SK-N-DZ (cell line): ENCODE data around the gene NGLY1.

Source experiments
- DNase-seq: peaks from one replicate; pipeline ENCODE4 v3.0.0-alpha.2; 2015; ENCODE audit warnings: low spot score

Gene NGLY1

GRCh38 chr3:25713341-25713985 lies 69.8 kb downstream of the NGLY1 start:
- DNase-seq = no peak

- no peak for DNase-seq
Measured at GRCh38 chr3:25711090-25711489, 72.2 kb downstream of the NGLY1 start.

- DNase-seq = no peak
Measured at GRCh38 chr3:25708036-25708435, 75.2 kb downstream of the NGLY1 start.

- DNase-seq = no peak
Measured at GRCh38 chr3:25707268-25707926, 75.8 kb downstream of the NGLY1 start.

GRCh38 chr3:25706213-25706612 lies 77.0 kb downstream of the NGLY1 start:
- no peak for DNase-seq

- DNase-seq = no peak
Measured at GRCh38 chr3:25697553-25697952, 85.7 kb downstream of the NGLY1 start.

GRCh38 chr3:25695731-25696420 lies 87.4 kb downstream of the NGLY1 start:
- no peak for DNase-seq

- DNase-seq = no peak
Measured at GRCh38 chr3:25693238-25693637, 90.0 kb downstream of the NGLY1 start.

GRCh38 chr3:25692341-25692740 lies 90.9 kb downstream of the NGLY1 start:
- DNase-seq = no peak

- DNase-seq = no peak
Measured at GRCh38 chr3:25690768-25691533, 92.3 kb downstream of the NGLY1 start.

GRCh38 chr3:25689226-25689625 lies 94.0 kb downstream of the NGLY1 start:
- DNase-seq = no peak

- DNase-seq = no peak
Measured at GRCh38 chr3:25687742-25688141, 95.5 kb downstream of the NGLY1 start.

GRCh38 chr3:25686766-25687165 lies 96.5 kb downstream of the NGLY1 start:
- no peak for DNase-seq

- DNase-seq = no peak
Measured at GRCh38 chr3:25683882-25684281, 99.4 kb downstream of the NGLY1 start.

GRCh38 chr3:25683410-25683809 lies 99.8 kb downstream of the NGLY1 start:
- DNase-seq = no peak

- no peak for DNase-seq
Measured at GRCh38 chr3:25679642-25680302, 103.5 kb downstream of the NGLY1 start.

GRCh38 chr3:25679166-25679565 lies 104.1 kb downstream of the NGLY1 start:
- no peak for DNase-seq

GRCh38 chr3:25678581-25678980 lies 104.7 kb downstream of the NGLY1 start:
- DNase-seq = no peak

- no peak for DNase-seq
Measured at GRCh38 chr3:25677121-25677520, 106.1 kb downstream of the NGLY1 start.

- DNase-seq = no peak
Measured at GRCh38 chr3:25674670-25675069, 108.6 kb downstream of the NGLY1 start.

- no peak for DNase-seq
Measured at GRCh38 chr3:25673738-25674298, 109.4 kb downstream of the NGLY1 start.
